ENCODE measurements around the gene CC2D2B.
"Not testable (repeated sequence)": the region's sequence is repeated elsewhere in the genome, so short reads cannot be mapped to it uniquely, and the experiment has no call there.

The CC2D2B gene

GRCh38 chr10:96038476-96039387 is 131.0 kb downstream of the CC2D2B start:
- no peaks in the 10 kb centered on the region for H3K9me3 ChIP-seq (replicated peaks; ENCODE audit: low read length)
- no peak overlapping the region for H3K4me2 ChIP-seq (ENCODE audit: low read length)
- no peaks in the 10 kb centered on the region for H3K27me3 ChIP-seq (ENCODE audit: control insufficient read depth, insufficient read depth, low read length)
- no peak overlapping the region for H3K9ac ChIP-seq (ENCODE audit: low read depth, low read length)
- H3K4me3 ChIP-seq (ENCODE audit: low read length) = no peak overlapping the region
- no peaks in the 10 kb centered on the region for H3K36me3 ChIP-seq (ENCODE audit: insufficient read depth, low read length)
- H3K4me1 ChIP-seq (ENCODE audit: control insufficient read depth, insufficient read depth, low read length) = peaks cover 8% of the 10 kb centered on the region

GRCh38 chr10:96041146-96041545 is 133.4 kb downstream of the CC2D2B start:
- Histone ChIP-seq H3K36me3 (ENCODE audit: insufficient read depth, low read length) (peaks cover 1% of the 10 kb centered on the region), H3K4me2 (ENCODE audit: low read length) (no peak overlapping the region), H3K9me3 (replicated peaks; ENCODE audit: low read length) (no peaks in the 10 kb centered on the region), H3K4me3 (ENCODE audit: low read length) (no peak overlapping the region), H3K9ac (ENCODE audit: low read depth, low read length) (no peak overlapping the region), H3K27me3 (ENCODE audit: control insufficient read depth, insufficient read depth, low read length) (no peaks in the 10 kb centered on the region), H3K4me1 (ENCODE audit: control insufficient read depth, insufficient read depth, low read length) (peaks cover 17% of the 10 kb centered on the region)

GRCh38 chr10:96043033-96043892 is 135.5 kb downstream of the CC2D2B start, which contains the start of gene CCNJ:
Gene CCNJ (plus strand): TSS chr10:96043583. CDS start chr10:96044394, 811 bp downstream.
- Histone ChIP-seq H3K9ac (ENCODE audit: low read depth, low read length) (peak within 1 kb of the TSS; percentile 96), H3K9me3 (replicated peaks; ENCODE audit: low read length) (no peaks in the 10 kb centered on the region), H3K4me2 (ENCODE audit: low read length) (peak within 1 kb of the TSS; percentile 98), H3K4me1 (ENCODE audit: control insufficient read depth, insufficient read depth, low read length) (peaks cover 17% of the 10 kb centered on the region), H3K27me3 (ENCODE audit: control insufficient read depth, insufficient read depth, low read length) (no peaks in the 10 kb centered on the region), H3K4me3 (ENCODE audit: low read length) (peak within 1 kb of the TSS; percentile 88), H3K36me3 (ENCODE audit: insufficient read depth, low read length) (peaks cover 5% of the 10 kb centered on the region)

- H3K36me3 ChIP-seq (ENCODE audit: insufficient read depth, low read length) = peaks cover 5% of the 10 kb centered on the region
- H3K4me3 ChIP-seq (ENCODE audit: low read length) = peak overlapping the region; percentile 88
- H3K4me1 ChIP-seq (ENCODE audit: control insufficient read depth, insufficient read depth, low read length) = peaks cover 17% of the 10 kb centered on the region
- H3K27me3 ChIP-seq (ENCODE audit: control insufficient read depth, insufficient read depth, low read length) = no peaks in the 10 kb centered on the region
- peak overlapping the region; percentile 98 for H3K4me2 ChIP-seq (ENCODE audit: low read length)
- H3K9ac ChIP-seq (ENCODE audit: low read depth, low read length) = peak overlapping the region; percentile 96
- H3K9me3 ChIP-seq (replicated peaks; ENCODE audit: low read length) = no peaks in the 10 kb centered on the region
Measured at GRCh38 chr10:96043893-96044715, 136.3 kb downstream of the CC2D2B start.

GRCh38 chr10:96044736-96045135 is 137.0 kb downstream of the CC2D2B start:
- H3K4me3 ChIP-seq (ENCODE audit: low read length) = peak overlapping the region; percentile 88
- no peaks in the 10 kb centered on the region for H3K9me3 ChIP-seq (replicated peaks; ENCODE audit: low read length)
- peaks cover 17% of the 10 kb centered on the region for H3K4me1 ChIP-seq (ENCODE audit: control insufficient read depth, insufficient read depth, low read length)
- peak overlapping the region; percentile 98 for H3K4me2 ChIP-seq (ENCODE audit: low read length)
- no peaks in the 10 kb centered on the region for H3K27me3 ChIP-seq (ENCODE audit: control insufficient read depth, insufficient read depth, low read length)
- H3K9ac ChIP-seq (ENCODE audit: low read depth, low read length) = peak overlapping the region; percentile 96
- H3K36me3 ChIP-seq (ENCODE audit: insufficient read depth, low read length) = peaks cover 5% of the 10 kb centered on the region

- Histone ChIP-seq H3K9ac (ENCODE audit: low read depth, low read length) (no peak overlapping the region), H3K4me3 (ENCODE audit: low read length) (no peak overlapping the region), H3K9me3 (replicated peaks; ENCODE audit: low read length) (no peaks in the 10 kb centered on the region), H3K4me1 (ENCODE audit: control insufficient read depth, insufficient read depth, low read length) (peaks cover 17% of the 10 kb centered on the region), H3K36me3 (ENCODE audit: insufficient read depth, low read length) (peaks cover 7% of the 10 kb centered on the region), H3K4me2 (ENCODE audit: low read length) (no peak overlapping the region), H3K27me3 (ENCODE audit: control insufficient read depth, insufficient read depth, low read length) (no peaks in the 10 kb centered on the region)
Measured at GRCh38 chr10:96046546-96046945, 138.8 kb downstream of the CC2D2B start.

GRCh38 chr10:96047004-96047649 is 139.4 kb downstream of the CC2D2B start:
- Histone ChIP-seq H3K4me1 (ENCODE audit: control insufficient read depth, insufficient read depth, low read length) (peaks cover 17% of the 10 kb centered on the region), H3K4me2 (ENCODE audit: low read length) (no peak overlapping the region), H3K9ac (ENCODE audit: low read depth, low read length) (no peak overlapping the region), H3K4me3 (ENCODE audit: low read length) (no peak overlapping the region), H3K27me3 (ENCODE audit: control insufficient read depth, insufficient read depth, low read length) (no peaks in the 10 kb centered on the region), H3K36me3 (ENCODE audit: insufficient read depth, low read length) (peaks cover 7% of the 10 kb centered on the region), H3K9me3 (replicated peaks; ENCODE audit: low read length) (no peaks in the 10 kb centered on the region)

- not testable (repeated sequence) for H3K4me3 ChIP-seq (ENCODE audit: low read length); H3K9me3 ChIP-seq (replicated peaks; ENCODE audit: low read length); H3K4me2 ChIP-seq (ENCODE audit: low read length); H3K36me3 ChIP-seq (ENCODE audit: insufficient read depth, low read length); H3K9ac ChIP-seq (ENCODE audit: low read depth, low read length); H3K27me3 ChIP-seq (ENCODE audit: control insufficient read depth, insufficient read depth, low read length)
- H3K4me1 ChIP-seq (ENCODE audit: control insufficient read depth, insufficient read depth, low read length) = peaks cover 12% of the 10 kb centered on the region
Measured at GRCh38 chr10:96047925-96048324, 140.2 kb downstream of the CC2D2B start.

- Histone ChIP-seq H3K4me3 (ENCODE audit: low read length) (no peak overlapping the region), H3K9me3 (replicated peaks; ENCODE audit: low read length) (no peaks in the 10 kb centered on the region), H3K9ac (ENCODE audit: low read depth, low read length) (no peak overlapping the region), H3K36me3 (ENCODE audit: insufficient read depth, low read length) (peaks cover 7% of the 10 kb centered on the region), H3K4me1 (ENCODE audit: control insufficient read depth, insufficient read depth, low read length) (peaks cover 8% of the 10 kb centered on the region), H3K4me2 (ENCODE audit: low read length) (no peak overlapping the region), H3K27me3 (ENCODE audit: control insufficient read depth, insufficient read depth, low read length) (no peaks in the 10 kb centered on the region)
Measured at GRCh38 chr10:96049340-96049739, 141.6 kb downstream of the CC2D2B start.

GRCh38 chr10:96053985-96054384 is 146.2 kb downstream of the CC2D2B start:
- H3K36me3 ChIP-seq (ENCODE audit: insufficient read depth, low read length) = peaks cover 22% of the 10 kb centered on the region
- no peaks in the 10 kb centered on the region for H3K27me3 ChIP-seq (ENCODE audit: control insufficient read depth, insufficient read depth, low read length)
- no peak overlapping the region for H3K4me3 ChIP-seq (ENCODE audit: low read length)
- no peaks in the 10 kb centered on the region for H3K4me1 ChIP-seq (ENCODE audit: control insufficient read depth, insufficient read depth, low read length)
- no peak overlapping the region for H3K4me2 ChIP-seq (ENCODE audit: low read length)
- no peak overlapping the region for H3K9ac ChIP-seq (ENCODE audit: low read depth, low read length)
- no peaks in the 10 kb centered on the region for H3K9me3 ChIP-seq (replicated peaks; ENCODE audit: low read length)

All from skeletal muscle satellite cell (primary cell).